Smooth muscle cell (in vitro differentiated cells): ENCODE data around the gene CXCL1. TPM values are rescaled to one million over a fixed set of nuclear protein-coding genes. Genes with fewer than 3 reads are reported as not detected.

Experiments used
- DNase-seq: peaks from one replicate; lab custom pipeline; 2025; ENCODE audit not compliant: unreplicated experiment; lab: John Stamatoyannopoulos, UW
- H2AFZ ChIP-seq: fragments of 200-600 bp; sonication (generic); 2 replicates; pipeline ENCODE4 v1.6.0; 2016; ENCODE audit warnings: antibody characterized with exemption, low read depth, mild to moderate bottlenecking
- H3F3A ChIP-seq: fragments of 200-600 bp; sonication (generic); 2 replicates; pipeline ENCODE4 v1.6.0; 2017; ENCODE audit warnings: antibody characterized with exemption, low read depth
- H3K27ac ChIP-seq: fragments of 200-600 bp; sonication (generic); 2 replicates; pipeline ENCODE4 v1.5.1; 2016; ENCODE audit warnings: low read depth, mild to moderate bottlenecking
- H3K27me3 ChIP-seq: fragments of 200-600 bp; sonication (generic); 2 replicates; pipeline ENCODE4 v1.6.1; 2016; ENCODE audit warnings: low read depth, mild to moderate bottlenecking
- H3K36me3 ChIP-seq: fragments of 200-600 bp; sonication (generic); 2 replicates; pipeline ENCODE4 v1.5.1; 2016; ENCODE audit warnings: low read depth
- H3K4me1 ChIP-seq: fragments of 200-600 bp; sonication (generic); 2 replicates; pipeline ENCODE4 v1.5.1; 2016; ENCODE audit warnings: low read depth
- H3K4me2 ChIP-seq: fragments of 200-600 bp; sonication (generic); 2 replicates; pipeline ENCODE4 v1.6.0; 2016; ENCODE audit warnings: mild to moderate bottlenecking
- H3K4me3 ChIP-seq: fragments of 200-600 bp; sonication (generic); 2 replicates; pipeline ENCODE4 v1.5.1; 2016; ENCODE audit warnings: mild to moderate bottlenecking
- H3K79me2 ChIP-seq: fragments of 200-600 bp; sonication (generic); 2 replicates; pipeline ENCODE4 v1.6.0; 2016; ENCODE audit warnings: low read depth, mild to moderate bottlenecking
- H3K9ac ChIP-seq: fragments of 200-600 bp; sonication (generic); 2 replicates; pipeline ENCODE4 v1.6.0; 2016; ENCODE audit warnings: low read depth
- H3K9me3 ChIP-seq: fragments of 200-600 bp; sonication (generic); replicated peaks from 2 replicates; pipeline ENCODE4 v1.5.1; 2016; ENCODE audit warnings: low read depth
- H4K20me1 ChIP-seq: fragments of 200-600 bp; sonication (generic); 2 replicates; pipeline ENCODE4 v1.6.0; 2016; ENCODE audit warnings: low read depth
- WGBS: methylation state at CpG from one replicate; pipeline ENCODE4 v1.1.7; 2016; ENCODE audit warnings: low lambda C conversion rate; 5-methylcytosine and 5-hydroxymethylcytosine counted together
- polyA plus RNA-seq: library from polyadenylated mRNA; unstranded; fragments of >200 nt; fragmentation: Nextera tagmentation; extraction: Ambion mirVana; gene quantifications from 2 replicates; pipeline ENCODE4 v1.2.1, GENCODE V29; 2016
- total RNA-seq: library from RNA; depleted of rRNA; stranded (reverse); fragments of >200 nt; gene quantifications from 2 replicates; pipeline ENCODE4 v1.2.3, GENCODE V29; 2014
- TF ChIP-seq, protein P1 (sequence below): fragments of 200-600 bp; sonication (generic); IDR thresholded peaks from 2 replicates; pipeline ENCODE4 v1.5.1; 2017; ENCODE audit warnings: borderline replicate concordance, mild to moderate bottlenecking, antibody characterized with exemption; ENCODE audit not compliant: insufficient read depth, poor library complexity, severe bottlenecking

CXCL1 gene
- total and polyA plus RNA-seq, 2 experiments from 2014 or later: 20.9 to 23.2 TPM

DNA sequence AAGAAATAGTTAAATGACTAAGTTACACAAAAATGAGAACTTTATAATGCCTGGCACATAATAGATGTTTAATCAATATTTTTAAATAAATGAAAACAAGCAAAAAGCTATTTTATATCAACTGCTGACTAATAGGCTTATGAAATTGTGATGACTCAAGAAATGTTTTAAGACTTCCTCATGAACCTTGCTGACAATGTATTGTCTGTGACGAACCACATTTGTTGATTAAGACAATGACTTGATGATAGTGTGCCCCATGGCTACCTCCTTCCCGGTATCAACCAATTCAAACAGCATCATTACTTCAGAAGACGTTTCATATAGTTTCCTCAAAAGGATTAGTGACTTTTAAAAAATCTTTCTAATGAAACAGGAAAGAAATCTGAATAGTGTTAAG is 24.8 kb upstream of the CXCL1 start:
- no peaks in the 10 kb centered on the region for H4K20me1 ChIP-seq
- TF ChIP-seq, protein P1, sequence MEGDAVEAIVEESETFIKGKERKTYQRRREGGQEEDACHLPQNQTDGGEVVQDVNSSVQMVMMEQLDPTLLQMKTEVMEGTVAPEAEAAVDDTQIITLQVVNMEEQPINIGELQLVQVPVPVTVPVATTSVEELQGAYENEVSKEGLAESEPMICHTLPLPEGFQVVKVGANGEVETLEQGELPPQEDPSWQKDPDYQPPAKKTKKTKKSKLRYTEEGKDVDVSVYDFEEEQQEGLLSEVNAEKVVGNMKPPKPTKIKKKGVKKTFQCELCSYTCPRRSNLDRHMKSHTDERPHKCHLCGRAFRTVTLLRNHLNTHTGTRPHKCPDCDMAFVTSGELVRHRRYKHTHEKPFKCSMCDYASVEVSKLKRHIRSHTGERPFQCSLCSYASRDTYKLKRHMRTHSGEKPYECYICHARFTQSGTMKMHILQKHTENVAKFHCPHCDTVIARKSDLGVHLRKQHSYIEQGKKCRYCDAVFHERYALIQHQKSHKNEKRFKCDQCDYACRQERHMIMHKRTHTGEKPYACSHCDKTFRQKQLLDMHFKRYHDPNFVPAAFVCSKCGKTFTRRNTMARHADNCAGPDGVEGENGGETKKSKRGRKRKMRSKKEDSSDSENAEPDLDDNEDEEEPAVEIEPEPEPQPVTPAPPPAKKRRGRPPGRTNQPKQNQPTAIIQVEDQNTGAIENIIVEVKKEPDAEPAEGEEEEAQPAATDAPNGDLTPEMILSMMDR: no peak
- no peaks in the 10 kb centered on the region for H3K79me2 ChIP-seq
- 63% methylated on average over 3 of the region's 3 CpGs for WGBS
- H2AFZ ChIP-seq: no peak overlapping the region
- H3K4me1 ChIP-seq: no peaks in the 10 kb centered on the region
- no peaks in the 10 kb centered on the region for H3K36me3 ChIP-seq
- no peak for DNase-seq
- peaks cover 13% of the 10 kb centered on the region for H3K27me3 ChIP-seq
- no peak overlapping the region for H3K27ac ChIP-seq
- H3K4me2 ChIP-seq: no peak overlapping the region
- H3K9me3 ChIP-seq: no peaks in the 10 kb centered on the region
- no peaks in the 10 kb centered on the region for H3F3A ChIP-seq
- H3K4me3 ChIP-seq: no peak overlapping the region
- no peak overlapping the region for H3K9ac ChIP-seq

DNA sequence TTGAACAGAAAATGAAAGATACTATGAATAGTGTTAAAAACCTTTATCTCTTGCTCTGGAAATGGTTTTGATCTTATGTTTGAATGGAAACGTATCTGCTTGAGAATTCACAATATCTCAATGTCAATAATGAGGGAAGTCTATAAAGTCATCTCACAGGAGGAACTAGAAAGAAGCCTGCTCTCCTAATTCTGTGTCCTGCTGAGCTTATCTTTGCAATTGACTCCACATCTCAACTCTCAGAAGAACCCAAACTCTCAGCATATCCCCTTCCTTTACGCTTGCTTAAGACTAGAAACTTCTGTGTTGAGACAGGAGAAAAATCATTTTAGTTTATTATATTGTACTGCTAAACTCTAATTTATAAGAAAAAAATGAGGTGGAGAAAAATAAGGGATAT is 24.4 kb upstream of the CXCL1 start:
- Histone ChIP-seq H3K27ac (no peak overlapping the region), H3K79me2 (no peaks in the 10 kb centered on the region), H3K4me1 (no peaks in the 10 kb centered on the region), H3K9me3 (no peaks in the 10 kb centered on the region), H3K4me2 (no peak overlapping the region), H3K36me3 (no peaks in the 10 kb centered on the region), H3K27me3 (peaks cover 12% of the 10 kb centered on the region), H4K20me1 (no peaks in the 10 kb centered on the region), H3K9ac (no peak overlapping the region), H3F3A (no peaks in the 10 kb centered on the region), H3K4me3 (no peak overlapping the region), H2AFZ (no peak overlapping the region)
- DNase-seq: no peak
- 66% methylated on average over 2 of the region's 2 CpGs for WGBS
- TF ChIP-seq, protein P1: no peak

DNA sequence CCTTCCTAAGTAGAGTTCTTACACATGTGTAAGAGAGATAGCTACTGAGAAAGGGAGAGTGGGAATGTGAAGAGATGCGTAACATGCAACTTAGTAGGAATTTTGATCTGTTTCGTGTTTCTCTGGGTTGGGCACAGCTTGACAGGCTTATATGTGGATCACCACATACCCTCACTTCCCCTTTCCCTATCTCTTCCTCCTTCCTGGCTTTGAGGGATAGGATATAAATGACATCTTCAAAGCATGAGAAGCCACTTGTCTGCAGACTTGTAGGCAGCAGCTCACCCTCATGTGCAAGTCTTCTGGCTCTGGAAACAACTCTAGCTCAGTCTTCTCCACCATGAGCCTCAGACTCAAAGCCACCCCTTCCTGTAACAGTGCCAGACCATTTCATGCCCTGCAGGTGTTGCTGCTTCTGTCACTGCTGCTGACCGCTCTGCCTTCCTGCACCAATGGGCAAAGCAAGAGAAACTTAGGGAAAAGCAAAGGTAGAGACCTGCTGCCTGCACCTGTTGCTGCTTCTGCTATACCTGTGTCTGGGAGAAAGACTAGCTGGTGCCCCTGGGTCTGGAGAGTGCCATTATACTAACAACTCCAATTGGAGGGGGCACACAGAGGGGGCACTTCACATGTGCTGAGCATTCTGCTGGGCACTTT is 21.5 kb upstream of the CXCL1 start:
- no peak overlapping the region for H3K4me2 ChIP-seq
- H3K27ac ChIP-seq: no peak overlapping the region
- WGBS: 81% methylated on average over 3 of the region's 3 CpGs
- no peaks in the 10 kb centered on the region for H3K36me3 ChIP-seq
- no peaks in the 10 kb centered on the region for H3F3A ChIP-seq
- no peak for DNase-seq
- H3K9ac ChIP-seq: no peak overlapping the region
- no peak overlapping the region for H2AFZ ChIP-seq
- peaks cover 22% of the 10 kb centered on the region for H3K27me3 ChIP-seq
- H3K4me1 ChIP-seq: no peaks in the 10 kb centered on the region
- H3K9me3 ChIP-seq: no peaks in the 10 kb centered on the region
- TF ChIP-seq, protein P1: no peak
- no peaks in the 10 kb centered on the region for H3K79me2 ChIP-seq
- no peak overlapping the region for H3K4me3 ChIP-seq
- H4K20me1 ChIP-seq: no peaks in the 10 kb centered on the region

DNA sequence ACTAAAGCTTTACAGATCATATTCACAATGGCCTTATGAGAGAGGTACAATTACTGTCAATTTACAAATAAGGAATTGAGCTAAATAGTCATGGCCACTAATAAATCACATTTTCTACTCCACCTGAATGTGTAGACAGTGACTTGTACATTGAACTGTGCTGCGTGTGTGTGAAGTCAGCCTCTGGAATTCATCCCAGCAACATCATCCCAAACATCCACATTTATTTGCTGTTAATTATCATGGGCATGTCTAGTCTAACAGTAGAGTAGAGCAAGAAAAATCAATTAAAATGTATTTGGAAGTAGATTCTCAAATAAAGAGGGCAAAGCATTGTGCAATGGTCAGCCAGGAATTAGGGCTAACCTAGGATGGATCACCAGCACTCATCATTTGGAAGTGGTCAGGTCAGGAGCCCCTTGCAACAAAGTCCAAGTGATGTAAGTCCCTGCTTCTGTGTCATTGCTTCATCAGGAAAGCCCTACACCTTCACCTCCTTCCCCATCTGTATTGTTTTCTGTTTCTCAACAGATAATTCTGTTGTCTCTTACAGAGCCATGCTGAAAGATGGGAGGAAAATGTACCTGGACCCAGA is 20.9 kb upstream of the CXCL1 start:
- Histone ChIP-seq H2AFZ (no peak overlapping the region), H3K4me3 (no peak overlapping the region), H4K20me1 (no peaks in the 10 kb centered on the region), H3K9ac (no peak overlapping the region), H3K27me3 (peaks cover 28% of the 10 kb centered on the region), H3K79me2 (no peaks in the 10 kb centered on the region), H3K9me3 (no peaks in the 10 kb centered on the region), H3K4me2 (no peak overlapping the region), H3K27ac (no peak overlapping the region), H3F3A (no peaks in the 10 kb centered on the region), H3K4me1 (no peaks in the 10 kb centered on the region), H3K36me3 (no peaks in the 10 kb centered on the region)
- no peak for DNase-seq
- TF ChIP-seq, protein P1: no peak
- 85% methylated on average over 1 of the region's 1 CpG for WGBS
